Stimulated activated CD4-positive, alpha-beta T cell treated with anti-CD3 and anti-CD28 coated beads, Interleukin-12 subunit alpha, Interleukin-12 subunit beta, amount 100 ng/mL, for 24 hours (primary cell): ENCODE results near the gene RTTN.
"Not testable (repeated sequence)": the region's sequence is repeated elsewhere in the genome, so short reads cannot be mapped to it uniquely, and the experiment has no call there.

Experiments
- DNase-seq, 2 experiments: peaks; one replicate each; pipeline ENCODE4 v3.0.0-alpha.2; 2020; ENCODE audit warnings: low read depth in 2 of 2

RTTN gene

GRCh38 chr18:70149616-70150301, 55.7 kb downstream of the RTTN start:
- no peak for DNase-seq

- DNase-seq, result no peak
Observed at GRCh38 chr18:70149156-70149555, 56.3 kb downstream of the RTTN start.

- DNase-seq, result no peak
Observed at GRCh38 chr18:70148039-70148938, 57.2 kb downstream of the RTTN start.

DNA sequence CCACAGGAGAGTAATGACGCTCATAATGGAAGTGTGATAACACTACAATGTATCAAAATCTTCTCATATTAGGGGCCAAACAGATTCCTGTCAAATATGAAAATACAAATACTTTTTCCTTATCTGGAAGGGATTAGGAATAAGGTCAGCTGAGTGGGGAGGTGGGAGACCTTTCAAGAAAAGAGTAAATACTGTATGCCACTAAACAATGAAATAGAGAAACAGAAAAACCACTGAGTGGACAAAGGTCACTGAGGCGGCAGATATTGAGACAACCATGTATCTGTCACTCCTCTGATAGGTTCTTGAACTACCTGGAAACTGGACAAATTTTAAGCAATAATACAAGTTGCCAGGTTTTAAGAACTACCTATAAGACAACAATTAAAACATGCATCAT, 59.3 kb downstream of the RTTN start:
- no peak for DNase-seq

DNA sequence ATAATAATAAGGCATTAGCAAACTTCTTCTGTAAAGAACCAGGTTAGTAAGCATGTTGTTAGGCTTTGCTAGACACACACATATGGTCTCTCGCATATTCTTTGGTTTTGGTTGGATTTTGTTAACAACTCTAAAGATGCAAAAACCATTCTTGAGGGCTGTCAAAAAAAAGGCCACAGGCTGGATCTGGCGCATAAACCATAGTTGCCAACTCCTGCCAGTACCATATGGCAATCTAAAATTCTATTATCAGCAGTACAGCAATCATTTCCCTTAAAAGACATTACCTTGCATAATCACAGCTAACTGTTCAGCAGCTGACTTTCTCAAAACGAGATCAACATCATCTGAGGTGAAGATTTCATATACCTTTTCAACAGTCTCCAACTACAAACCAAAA, 63.5 kb downstream of the RTTN start:
- DNase-seq, result no peak

DNA sequence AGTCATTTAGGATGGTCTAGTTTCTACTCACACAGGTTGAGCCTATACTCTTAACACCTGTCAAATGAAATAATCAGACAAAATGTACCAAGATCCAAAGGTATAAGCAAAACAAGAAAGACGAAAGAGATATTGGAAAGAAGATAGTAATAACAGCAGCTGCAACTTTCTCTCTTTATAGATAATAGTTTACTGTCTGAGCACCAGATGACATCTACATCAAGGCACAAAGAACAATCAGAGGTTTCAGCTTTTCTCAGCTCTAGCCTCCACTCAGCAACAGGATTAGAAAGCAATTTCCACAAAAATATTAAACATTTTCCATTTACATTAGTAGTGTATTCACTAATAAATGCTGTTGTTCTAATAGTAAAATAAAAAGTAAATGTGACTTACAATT, 66.3 kb downstream of the RTTN start:
- DNase-seq, result no peak

- DNase-seq, result no peak
Observed at GRCh38 chr18:70135604-70136003, 69.9 kb downstream of the RTTN start.

GRCh38 chr18:70132999-70133398, 72.5 kb downstream of the RTTN start:
- no peak for DNase-seq

DNA sequence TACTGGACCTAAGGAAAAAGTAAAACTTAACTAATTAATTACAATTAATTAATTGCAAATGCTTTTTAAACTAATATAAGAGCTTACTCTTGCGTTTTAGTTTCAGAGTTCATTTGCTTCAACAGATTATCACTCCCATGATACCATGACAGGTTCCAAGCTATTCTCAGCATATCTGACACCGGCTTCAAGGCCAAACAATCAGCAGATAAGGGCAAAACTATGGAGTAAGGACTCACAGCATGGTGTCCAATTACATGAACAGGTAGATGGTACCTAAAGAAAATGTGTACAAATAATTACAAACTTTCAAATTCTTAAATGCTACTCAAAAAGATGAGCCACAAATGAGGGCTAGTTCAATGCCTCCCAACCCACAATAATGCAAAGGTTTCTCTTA, 77.2 kb downstream of the RTTN start:
- no peak for DNase-seq

DNA sequence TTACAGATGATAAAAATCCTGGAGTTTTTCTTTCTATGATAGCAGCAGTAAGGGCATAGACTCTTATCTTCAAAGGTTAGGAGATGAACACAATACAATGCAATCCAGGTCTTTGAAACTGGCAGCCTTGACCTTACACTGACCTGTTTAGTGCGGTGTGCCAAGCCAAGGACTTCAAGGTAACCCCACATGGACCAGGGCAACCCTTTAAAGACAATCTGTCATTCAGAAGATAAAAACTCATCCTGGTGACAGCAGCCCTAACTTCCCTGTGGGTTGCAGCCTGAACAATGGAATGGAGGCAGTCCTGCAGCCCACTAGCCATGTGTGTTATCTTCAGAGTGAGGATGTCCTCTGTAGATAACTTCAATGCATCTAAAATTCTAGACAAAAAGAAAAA, 78.1 kb downstream of the RTTN start:
- DNase-seq, result no peak

GRCh38 chr18:70126832-70127231, 78.7 kb downstream of the RTTN start:
- no peak for DNase-seq

GRCh38 chr18:70124139-70124538, 81.3 kb downstream of the RTTN start:
- no peak for DNase-seq

- no peak for DNase-seq
Observed at GRCh38 chr18:70121842-70122241, 83.6 kb downstream of the RTTN start.

- DNase-seq, result no peak
Observed at GRCh38 chr18:70116949-70117348, 88.5 kb downstream of the RTTN start.

GRCh38 chr18:70113511-70113910, 92.0 kb downstream of the RTTN start:
- no peak for DNase-seq

DNA sequence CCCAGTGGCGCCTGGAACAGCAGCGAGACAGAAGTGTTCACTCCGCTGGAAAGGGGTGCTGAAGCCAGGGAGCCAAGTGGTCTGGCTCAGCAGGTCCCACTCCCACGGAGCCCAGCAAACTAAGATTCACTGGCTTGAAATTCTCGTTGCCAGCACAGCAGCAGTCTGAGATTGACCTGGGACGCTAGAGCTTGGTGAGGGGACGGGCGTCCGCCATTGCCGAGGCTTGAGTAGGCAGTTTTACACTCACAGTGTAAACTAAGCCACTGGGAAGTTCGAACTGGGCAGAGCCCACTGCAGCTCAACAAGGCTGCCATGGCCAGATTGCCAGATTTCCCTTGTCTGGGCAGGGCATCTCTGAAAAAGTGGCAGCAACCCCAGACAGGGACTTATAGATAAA, 94.8 kb downstream of the RTTN start:
- DNase-seq, result no peak

- no peak for DNase-seq
Observed at GRCh38 chr18:70107091-70107490, 98.4 kb downstream of the RTTN start.

- not testable (repeated sequence) for DNase-seq
Observed at GRCh38 chr18:70102854-70103253, 102.6 kb downstream of the RTTN start.

DNA sequence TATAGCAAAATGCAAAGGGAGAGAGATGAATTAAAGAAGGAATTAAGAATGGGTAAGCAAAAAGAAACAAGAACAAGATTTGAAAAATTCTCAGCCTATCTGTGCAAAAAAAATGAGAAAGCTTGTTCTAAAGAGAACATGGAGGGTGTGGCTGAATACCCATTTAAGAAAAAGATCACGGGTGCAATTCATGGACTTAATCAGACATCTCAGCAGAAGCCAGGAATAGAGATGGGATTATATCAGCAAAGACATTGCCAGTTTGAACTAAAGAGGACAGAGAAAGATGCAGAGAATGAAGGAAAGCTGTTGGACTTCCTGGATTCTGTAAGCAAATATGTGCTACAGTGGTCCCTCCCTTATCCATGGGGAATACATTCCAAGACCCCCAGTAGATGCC, 115.6 kb downstream of the RTTN start:
- no peak for DNase-seq

GRCh38 chr18:70086085-70086484, 119.4 kb downstream of the RTTN start:
- DNase-seq, result no peak

DNA sequence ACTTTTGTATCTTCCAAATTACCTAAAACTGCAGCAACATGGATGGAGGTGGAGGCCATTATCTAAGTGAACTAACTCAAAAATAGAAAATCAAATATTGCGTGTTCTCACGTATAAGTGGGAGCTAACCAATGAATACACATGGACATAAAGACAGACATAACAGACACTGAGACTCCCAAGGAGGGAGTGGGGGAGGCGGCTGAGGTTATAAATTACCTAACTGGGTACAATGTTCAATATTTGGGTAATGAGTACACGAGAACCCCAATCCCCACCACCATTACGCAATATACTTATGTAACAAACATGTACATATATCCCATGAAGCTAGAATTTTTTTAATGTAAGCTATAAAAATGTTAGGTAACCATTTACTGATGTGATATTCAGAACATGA, 119.8 kb downstream of the RTTN start:
- no peak for DNase-seq

- DNase-seq, result no peak
Observed at GRCh38 chr18:70082430-70082829, 123.1 kb downstream of the RTTN start.

DNA sequence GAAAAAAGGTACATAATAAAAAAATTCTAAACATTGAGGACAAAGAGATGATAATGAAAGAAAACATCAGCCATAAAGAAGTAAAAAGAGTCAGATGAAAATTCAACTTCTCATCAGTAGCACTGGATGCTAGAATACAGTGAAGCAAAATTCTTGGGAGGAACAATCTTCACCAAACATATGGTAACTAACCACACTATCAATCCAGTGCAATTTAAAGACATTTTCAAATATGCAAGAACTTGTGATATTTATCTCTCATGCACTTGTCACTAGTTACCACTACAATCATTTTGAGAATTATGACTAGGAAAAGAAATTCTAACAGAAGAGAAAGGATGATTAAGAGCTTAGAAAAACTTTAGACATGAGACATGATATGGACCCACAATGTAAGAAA, 127.4 kb downstream of the RTTN start:
- no peak for DNase-seq
